GM21825 (cell line): ENCODE measurements around the gene TXNL1.
"Not testable (repeated sequence)": the region's sequence is repeated elsewhere in the genome, so short reads cannot be mapped to it uniquely, and the experiment has no call there.

Experiments
- ATAC-seq: cut with Tn5 transposase; IDR thresholded peaks from one replicate; pipeline ENCODE4 v1.9.1; 2021; ENCODE audit warnings: mild to moderate bottlenecking, moderate library complexity; ENCODE audit not compliant: unreplicated experiment

TXNL1 gene

DNA sequence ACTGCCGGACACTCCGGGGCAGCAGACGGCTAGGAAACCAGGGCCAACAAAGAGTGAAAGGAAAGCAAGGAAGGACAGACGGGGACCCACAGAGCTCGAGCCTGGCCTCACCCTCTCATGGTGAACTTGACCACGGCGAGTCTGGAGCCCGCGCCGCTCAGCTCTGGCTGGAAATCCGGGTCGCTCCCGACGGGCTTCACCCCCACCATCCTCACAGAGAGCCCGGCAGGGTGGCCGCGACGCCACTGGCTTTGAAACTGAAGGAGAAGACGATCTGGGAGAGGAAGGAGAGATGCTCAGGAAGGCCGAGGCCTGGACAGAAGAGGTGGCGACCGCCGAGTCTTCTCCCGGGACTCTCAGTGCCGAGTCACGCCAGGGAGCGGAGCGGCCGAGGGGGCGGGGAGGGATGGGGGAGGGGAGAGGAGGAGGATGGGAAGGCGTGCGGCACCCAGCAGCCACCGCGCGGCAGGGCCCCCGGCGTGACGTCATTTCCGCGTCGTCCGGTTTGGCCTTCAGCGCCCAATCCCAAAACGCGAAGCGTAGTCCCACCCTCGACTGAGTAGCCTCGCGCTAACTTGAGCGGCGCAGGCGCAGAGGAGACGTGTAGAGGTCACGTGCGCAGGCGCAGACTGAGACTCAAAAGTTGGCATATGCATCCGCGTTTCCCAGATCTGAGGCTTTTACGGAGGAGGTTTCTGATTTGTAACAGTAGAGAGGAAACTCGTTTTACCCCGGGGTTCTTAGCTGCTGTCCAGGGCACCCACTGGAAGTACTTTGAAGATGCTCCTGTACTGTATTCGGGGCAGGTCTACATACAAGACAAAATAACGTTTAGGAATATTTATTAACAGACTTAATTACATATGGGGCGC lies at the start of gene TXNL1:
TXNL1 (minus strand) TSS at position 361 of the 872 bp plus-strand sequence; CDS start at position 209, 152 bp downstream.
- peak; percentile 97 for ATAC-seq

DNA sequence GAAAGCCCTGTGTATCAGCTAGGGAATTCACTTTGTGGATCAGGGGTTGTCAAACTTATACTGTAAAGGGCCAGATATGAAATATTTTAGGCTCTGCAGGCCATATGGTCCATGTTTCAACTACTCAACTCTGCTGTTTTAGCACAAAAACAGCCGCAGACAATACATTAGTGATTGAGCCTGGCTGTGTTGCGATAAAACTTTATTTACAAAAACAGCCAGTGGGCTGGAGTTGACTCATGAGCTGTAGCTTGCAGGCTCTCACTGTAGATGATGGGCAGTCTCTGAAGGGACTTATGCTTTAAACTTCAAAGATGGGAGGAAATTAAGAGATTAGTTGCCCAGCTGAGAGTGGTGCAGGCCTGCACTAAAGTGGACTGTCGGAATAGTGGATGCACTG lies 45.9 kb upstream of the TXNL1 start:
- ATAC-seq: no peak

DNA sequence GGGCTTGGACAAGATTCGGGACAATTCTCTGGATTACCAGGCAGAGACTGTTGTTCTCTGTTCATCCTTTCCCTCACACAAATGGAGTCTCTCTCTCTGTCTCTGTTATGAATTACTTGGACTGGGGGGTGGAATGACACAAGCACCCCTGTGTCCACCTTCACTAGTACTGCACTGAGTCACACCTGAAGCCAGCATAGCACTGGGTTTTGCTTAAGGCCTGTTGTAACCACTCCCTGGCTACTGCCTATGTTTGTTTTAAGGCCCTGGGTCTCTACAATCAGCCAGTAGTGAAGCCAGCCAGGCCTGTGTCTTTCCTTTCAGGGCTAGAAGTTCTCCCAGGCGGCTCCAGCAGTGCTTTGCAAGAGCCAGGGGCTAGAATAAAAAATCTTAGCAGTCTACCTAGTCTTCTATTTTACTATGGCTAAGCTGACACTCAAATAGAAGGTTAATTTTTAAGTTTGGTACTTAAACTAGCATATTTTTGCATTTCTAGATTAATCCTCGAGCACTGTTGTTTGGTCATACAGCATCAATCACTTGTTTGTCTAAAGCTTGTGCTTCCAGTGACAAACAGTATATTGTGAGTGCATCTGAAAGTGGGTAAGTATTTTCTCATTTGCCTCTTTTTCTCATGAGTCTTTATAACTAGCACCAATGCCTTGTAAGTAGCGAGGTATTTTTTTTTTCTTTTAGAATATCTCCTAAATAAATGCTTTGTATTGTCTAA lies 40.6 kb upstream of the TXNL1 start:
- no peak for ATAC-seq

DNA sequence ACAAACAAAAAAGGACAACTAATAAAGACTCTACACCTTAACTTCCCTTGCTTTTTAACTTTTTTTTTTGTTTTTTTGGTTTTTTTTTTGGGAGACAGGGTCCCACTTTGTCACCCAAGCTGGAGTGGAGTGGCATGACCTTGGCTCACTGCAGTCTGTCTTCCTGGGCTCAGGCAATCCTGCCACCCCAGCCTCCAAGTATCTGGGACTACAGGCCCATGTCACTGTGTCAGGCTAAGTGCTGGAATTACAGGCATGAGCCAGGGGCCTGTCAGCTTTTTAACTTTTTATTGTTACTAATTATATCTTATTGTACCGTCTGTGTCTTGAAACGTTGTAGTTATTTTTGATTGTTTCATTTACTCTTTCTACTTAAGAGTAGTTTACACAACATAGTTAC lies 38.2 kb upstream of the TXNL1 start:
- ATAC-seq: no peak

DNA sequence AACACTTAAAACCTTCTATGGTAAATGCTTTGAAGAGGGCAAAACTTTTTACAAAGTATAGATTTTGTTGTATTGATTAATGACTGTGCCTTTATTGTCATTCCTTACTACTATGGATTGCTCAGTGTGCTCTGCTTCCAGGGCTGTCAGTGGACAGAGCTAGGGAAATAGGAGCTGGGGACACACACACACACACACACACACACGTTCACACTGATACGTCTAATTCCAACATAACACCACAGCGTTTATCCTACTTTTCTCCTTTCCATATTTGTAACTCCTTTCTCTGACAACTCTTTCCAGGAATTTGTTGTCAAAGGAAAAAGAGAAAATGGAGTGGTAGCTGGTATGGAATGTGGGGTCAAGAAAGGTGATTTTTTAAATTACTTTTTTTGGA lies 34.6 kb upstream of the TXNL1 start:
- no peak for ATAC-seq

DNA sequence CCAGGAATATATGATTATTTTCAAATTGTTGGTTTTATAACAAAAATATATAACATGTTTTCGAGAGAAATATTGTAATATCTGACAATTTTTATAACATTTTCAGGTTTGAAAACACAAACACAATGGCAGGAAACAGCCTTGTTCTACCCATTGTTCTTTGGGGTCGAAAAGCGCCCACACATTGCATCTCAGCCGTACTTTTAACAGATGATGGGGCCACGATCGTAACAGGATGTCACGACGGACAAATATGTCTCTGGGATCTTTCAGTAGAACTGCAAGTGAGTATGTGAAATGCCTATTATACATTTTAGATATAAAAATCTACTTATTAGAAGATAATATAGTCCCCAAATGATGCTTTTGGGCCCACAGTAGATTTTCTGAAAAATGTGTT lies 34.0 kb upstream of the TXNL1 start:
- ATAC-seq: no peak

DNA sequence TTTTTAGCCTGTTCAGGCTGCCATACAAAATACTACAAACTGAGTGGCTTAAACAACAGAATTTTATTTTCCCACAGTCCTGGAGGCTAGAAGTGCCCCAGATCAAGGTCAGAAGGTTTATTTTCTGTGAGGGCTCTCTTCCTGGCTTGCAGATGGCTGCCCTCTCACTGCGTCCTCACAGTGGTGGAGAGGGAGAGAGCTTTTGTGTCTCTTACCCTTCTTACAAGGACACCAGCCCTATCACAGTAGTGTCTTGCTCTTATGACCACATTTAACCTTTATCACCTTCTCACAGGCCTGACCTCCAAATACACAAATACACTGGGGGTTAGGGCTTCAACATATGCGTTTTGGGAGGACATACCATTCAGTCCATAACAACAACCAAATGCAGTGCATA lies 24.5 kb upstream of the TXNL1 start:
- no peak for ATAC-seq

DNA sequence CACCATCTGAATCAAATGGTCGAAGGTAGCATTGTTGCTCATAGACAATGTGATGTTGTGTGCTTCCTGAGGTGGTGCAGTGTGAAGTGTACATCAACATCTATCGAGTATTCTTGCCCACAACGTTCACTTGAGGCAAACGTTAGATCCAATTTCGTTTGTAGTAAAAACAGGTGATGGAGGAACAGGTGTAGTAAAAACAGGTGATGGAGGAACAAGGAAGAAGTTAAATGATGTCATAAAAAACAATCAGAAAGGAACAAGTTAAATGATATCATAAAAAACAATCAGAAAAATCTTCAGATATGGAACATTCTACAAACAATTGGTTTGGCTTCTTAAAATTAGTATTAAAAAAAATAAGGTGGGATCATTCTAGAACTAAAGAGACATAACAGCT lies 24.1 kb upstream of the TXNL1 start:
- no peak for ATAC-seq

DNA sequence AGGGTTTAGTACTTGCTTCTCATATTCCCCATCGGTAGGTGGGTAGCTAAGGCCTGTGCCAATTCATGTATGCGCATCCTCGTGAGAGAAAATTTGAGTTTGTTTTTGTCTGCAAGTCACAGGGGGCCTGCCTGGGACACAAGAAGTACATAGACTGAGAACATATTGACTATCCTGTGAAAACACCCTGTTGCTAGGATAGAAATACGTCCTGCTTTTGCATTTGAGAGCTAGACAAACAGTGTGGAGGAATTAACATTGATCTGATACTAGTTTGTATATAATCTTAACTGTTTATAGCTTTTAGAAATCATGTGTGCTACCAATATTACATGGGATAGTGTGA lies 23.6 kb upstream of the TXNL1 start:
- no peak for ATAC-seq

DNA sequence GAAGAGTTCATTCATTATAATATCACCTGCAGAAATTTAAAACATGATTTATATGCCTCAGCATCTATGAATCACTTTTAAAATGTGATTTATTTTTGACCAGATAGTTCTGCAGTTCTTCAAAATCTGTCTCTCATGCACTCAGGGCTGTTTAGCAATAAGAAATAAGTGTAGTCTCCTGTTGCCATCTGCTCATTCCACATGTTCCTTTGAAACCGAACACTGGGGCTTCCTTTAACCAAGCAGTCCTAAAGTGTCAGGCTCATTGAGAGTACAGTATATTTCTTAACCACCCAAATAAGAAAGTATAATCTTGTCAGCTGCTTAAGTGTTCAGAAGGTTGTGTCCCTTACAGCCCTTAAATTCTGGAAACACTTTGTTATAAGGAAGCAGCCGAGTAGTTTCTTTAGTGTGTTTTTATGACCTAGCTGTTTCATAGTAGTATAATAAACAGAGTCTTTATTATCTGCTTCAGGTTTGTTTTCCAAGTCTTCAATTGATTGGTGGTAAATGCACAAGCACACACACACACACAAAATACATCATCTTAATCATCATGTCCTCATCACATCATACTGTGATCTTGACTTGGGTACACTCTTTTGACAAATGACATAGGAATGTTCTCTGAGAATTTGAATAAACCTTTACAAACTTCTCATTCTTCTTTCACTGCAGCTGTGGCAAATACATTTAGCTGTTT lies 23.1 kb upstream of the TXNL1 start:
- no peak for ATAC-seq

DNA sequence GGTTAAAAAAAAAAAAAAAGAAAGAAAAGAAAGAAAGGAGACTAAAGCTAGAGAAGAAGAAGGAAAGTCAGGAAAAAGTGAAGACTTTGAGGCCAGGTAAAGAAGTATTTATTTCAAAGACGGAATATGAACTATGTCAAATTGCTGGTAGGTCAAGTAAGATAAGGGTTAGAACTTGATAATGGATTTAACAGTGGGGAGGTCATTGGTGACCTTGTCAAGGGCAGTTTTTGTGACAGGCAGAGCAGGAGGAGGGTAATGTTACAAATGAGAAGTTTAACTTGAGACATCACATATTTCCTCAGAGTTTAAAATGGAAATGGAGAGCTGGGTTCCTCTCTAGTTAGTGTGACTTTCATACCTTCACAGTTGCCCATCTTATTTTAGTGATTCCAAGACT lies 22.3 kb upstream of the TXNL1 start:
- ATAC-seq: no peak

DNA sequence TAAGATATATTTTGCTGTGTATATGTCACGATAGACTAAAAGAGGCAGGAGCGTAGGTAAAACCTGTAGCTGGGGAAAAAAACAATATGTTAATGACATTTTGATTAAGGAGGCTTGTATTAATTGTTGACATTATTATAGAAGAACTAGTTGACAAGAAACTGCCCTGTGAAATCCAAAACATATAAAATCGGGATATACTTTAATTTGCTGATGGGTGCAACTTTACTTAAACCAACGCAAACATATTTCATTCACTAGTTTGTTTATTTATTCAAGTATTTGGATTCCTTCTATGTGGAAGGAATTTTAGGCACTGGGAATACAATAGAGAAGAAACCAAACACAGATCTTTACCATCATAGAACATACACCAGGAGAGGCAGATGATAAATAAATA lies 20.7 kb upstream of the TXNL1 start:
- ATAC-seq: no peak

DNA sequence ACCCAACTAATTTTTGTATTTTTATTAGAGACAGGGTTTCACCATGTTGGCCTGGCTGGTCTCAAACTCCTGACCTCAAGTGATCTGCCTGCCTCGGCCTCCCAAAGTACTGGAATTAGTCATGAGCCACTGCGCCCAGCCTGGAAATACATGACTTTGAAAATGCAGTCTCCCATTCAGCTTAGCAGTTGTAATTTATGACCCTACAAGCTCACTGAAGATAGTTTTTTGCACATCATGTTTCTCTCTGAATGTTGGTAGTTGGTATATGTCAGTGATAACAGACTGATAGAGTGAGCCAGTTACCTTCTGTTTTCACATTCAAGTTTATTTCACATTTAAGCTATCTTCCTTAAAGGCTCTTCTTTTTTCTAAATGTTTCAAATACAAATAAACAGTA lies 19.9 kb upstream of the TXNL1 start:
- ATAC-seq: no peak

DNA sequence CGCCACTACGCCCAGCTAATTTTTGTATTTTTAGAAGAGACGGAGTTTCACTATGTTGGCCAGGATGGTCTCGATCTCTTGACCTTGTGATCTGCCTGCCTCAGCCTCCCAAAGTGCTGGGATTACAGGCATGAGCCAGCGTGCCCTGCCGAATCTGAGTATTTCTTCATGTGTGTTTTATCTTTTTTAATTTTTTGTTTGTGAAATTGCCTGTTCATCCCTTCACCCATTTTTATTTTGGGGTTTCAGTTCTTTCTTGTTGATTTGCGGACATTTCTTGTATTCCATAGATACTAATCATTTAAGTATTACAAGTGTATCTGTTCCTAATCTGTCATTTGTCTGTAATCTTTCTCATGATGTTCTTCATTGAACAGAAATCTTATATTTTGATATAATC lies 15.9 kb upstream of the TXNL1 start:
- not testable (repeated sequence) for ATAC-seq

DNA sequence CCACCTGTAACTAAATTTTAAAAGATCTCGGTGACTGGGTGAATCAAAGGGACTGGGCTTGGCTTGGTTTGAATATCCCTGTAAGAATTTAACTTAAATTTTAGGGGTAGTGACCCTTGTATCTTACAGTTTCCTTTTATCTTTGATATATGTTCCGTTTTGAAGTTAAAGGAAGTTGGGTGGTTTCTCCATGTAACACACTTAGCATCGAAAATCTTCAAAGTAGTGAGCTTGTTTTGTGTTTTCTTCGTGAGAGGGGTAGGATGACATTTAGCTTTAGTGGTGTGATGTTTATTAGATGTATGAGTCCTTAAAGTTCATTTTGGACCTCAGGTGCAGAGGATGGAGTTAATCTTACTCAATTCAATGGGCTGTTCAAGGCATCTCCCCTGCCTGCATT lies 14.4 kb upstream of the TXNL1 start:
- no peak for ATAC-seq

DNA sequence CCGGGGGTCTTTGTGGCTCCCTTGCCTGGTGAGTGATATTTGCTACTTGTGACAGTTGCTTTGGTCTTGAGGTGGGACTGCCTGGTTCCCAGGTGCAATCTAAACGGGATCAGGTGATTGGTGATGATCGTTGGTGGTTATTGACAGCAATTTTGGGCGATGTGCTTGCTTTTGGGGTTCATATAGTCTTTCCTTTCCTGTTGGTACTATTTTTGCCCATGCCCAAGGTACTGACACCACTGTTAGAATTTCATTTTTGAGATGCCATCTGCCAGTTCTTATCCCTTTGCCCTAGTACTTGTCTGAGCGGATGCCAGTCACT lies 13.3 kb upstream of the TXNL1 start:
- no peak for ATAC-seq

DNA sequence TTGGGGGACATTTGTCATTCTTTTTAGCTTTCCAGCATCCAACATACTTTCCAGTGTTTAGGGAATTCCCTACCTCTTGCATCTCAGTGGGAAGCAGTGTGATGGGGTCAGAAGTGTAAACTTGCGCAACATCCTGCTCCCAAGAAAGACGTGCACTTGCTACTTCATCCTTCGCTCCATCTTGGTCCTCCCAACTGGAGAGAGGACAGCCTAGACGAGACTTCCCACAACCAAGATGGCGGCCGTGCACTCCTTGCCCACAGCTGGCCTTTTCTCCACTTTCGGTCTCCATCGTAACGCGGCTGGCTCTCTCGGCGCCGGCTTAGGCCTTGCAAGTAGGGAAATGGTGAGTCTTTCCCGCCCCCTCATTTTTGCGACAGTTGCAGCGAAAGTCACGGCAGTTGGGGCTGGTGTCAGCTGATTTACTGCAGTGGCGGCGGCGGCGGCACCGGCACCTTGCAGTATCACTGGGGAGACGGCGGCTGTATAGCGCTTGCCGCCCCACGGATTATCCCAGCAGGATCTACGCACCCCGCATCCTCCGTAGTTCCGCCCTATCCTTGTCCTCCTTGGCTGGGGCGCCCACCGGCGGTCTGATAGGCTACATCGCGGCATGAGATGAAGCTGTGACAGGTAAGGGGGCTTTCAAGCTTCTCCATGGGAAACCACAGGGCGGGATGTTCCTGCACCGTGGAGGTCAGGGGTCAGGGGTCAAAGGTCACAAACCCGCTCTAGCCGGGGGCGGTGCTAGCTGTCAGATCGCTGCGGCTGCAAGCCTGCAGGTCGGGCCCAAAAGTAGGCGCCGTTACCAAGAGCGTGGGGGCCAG lies 12.8 kb upstream of the TXNL1 start, which contains the start of gene WDR7:
WDR7 (plus strand) TSS at position 416 of the 827 bp plus-strand sequence. CDS start 21,157 bp downstream, outside the sequence.
- peak; percentile 93 for ATAC-seq

DNA sequence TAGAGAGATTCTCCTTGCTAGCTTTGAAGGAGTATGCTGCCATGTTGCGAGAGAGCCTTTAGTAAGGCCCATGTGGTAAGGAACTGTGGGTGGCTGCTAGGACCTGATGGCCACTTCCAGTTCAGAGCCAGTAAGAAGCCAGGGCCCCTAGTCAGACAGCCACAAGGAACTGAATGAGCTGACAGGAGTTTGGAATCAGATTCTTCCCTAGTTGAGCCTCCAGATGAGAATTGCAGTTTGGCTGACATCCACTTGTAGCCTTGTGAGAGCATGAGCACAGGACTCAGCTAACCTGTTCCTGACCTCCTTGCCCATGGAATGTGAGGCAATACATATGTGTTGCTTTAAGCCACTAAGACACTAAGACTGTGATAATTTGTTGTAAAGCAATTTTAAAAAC lies 11.6 kb upstream of the TXNL1 start:
- no peak for ATAC-seq

DNA sequence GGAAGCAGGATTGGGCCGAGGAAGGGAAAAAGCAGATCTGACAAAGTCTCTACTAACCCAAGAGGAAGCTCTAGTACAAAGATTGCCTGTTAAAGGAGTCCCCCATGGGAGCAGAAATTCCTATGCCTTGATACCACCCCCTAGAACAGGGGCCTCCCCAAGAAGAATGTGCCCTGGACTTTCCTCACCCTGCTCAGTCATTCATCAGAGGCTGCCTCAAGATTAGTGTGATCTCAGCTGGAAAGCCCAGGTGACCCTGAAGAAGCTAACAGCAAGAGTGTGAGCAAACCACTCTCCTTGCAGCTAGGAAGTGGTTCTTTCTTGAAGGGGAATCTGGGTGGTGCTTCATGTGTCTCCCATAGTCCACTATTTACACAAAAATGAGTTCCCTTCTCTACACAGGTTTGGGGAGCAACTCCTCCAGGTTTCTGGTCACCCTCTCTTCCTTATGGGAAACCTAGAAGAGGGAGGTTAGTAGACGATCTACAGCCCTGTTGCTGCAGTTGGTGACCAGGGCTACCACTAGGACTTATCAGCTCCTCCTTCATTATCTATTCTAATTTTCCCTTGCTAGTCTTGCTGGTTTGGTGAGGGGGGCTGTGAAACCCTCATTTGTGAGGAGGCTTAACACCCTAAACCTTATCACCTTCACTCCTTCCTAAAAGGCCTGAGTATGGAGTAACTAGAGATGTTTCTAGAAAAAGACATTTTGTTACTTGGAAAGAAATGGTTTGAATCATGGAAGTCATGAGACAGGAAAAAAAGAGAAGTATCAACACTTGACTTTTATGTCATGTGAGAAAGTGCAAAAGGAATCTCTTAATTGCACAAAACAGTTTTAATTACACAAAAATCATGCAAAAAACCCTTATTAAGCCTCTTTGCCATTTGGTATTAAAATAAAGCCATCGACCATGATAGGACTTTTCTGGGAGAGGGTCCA lies 9.8 kb upstream of the TXNL1 start:
- ATAC-seq: no peak

DNA sequence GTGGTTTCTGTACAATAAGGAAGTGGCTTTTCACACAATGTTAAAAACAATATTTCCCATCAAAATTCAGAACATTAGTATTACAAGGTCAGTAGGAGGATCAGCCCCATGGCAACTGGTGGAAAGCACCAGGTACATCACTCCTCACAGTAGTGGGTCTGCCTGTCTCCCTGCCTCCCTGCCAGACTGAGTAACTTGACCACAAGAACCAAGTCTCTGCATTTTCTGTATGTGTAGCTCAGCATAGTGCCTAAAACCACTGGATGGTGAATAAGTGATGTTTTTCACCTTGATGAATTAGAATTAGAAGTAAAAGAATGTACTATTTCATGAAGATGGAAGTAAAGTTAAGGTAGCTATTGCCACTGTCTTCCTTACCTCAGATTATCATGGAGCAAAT lies 8.7 kb upstream of the TXNL1 start:
- no peak for ATAC-seq
